ENCODE measurements around the gene DR1.

GRCh38 chr1:93301131-93301530 is 44.6 kb upstream of the DR1 start:
- TF ChIP-seq CTCF (IDR thresholded peaks at IDR 0.05; ENCODE audit: borderline replicate concordance, extremely low read depth, low read length, poor library complexity, severe bottlenecking) = no peak
- no peak for TF ChIP-seq EZH2 (IDR thresholded peaks at IDR 0.05; ENCODE audit: borderline replicate concordance, low read depth, low read length, severe bottlenecking)
